NOMO-1 treated with DMSO at 0.1 percent for 48 hours (cell line): ENCODE measurements around the gene STAP2.
"Not testable (repeated sequence)": the region's sequence is repeated elsewhere in the genome, so short reads cannot be mapped to it uniquely, and the experiment has no call there.

Experiments
- DNase-seq: peaks from one replicate; lab custom pipeline; 2025; ENCODE audit not compliant: unreplicated experiment; lab: John Stamatoyannopoulos, UW

STAP2 gene

GRCh38 chr19:4274321-4274686 is 64.3 kb downstream of the STAP2 start:
- DNase-seq: not testable (repeated sequence)
